NCI-H1417 treated with DMSO at 0.1 percent for 48 hours (cell line): Measurements from ENCODE around the gene SNRPE.

Experiments
- DNase-seq: peaks from one replicate; lab custom pipeline; 2025; lab: John Stamatoyannopoulos, UW

Gene SNRPE

DNA sequence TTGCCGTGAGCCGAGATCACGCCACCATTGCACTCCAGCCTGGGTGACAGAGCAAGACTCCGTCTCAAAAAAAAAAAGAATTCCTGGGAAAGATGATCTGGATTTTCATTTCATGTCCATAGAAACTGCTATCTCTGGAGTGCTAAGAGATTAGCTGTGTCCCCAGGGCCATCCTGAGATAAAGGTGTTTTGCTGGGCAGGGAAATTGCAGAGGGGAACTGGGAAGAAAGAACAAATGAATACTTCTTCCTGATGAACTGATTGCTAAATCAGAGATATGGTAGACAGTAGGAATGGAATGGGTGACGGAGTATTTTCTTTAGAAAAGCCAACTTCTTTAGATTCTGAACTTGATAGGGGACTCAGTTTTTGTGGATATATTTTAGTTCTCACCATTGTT is 19.2 kb downstream of the SNRPE start:
- no peak for DNase-seq

DNA sequence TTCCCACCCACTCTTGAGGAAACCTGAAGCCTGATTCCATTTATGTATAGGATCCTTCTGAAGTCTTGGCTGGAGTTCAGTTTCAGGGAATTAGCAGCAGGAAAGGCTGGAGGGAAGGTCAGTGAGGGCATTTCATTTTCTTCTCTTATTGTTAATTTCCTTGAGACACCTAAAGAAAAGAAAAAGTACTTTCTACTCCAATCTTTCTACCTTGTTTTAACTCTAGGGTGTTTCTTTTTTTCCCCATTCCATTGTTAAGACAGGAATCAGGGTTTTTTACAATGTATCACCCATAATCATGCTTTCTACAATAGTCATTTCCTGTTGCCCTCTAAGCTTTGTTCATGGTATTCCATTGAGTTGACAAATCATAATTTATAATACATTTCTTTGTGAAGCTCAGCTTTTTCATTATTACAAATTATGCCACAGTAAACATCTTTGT is 27.4 kb downstream of the SNRPE start:
- no peak for DNase-seq

DNA sequence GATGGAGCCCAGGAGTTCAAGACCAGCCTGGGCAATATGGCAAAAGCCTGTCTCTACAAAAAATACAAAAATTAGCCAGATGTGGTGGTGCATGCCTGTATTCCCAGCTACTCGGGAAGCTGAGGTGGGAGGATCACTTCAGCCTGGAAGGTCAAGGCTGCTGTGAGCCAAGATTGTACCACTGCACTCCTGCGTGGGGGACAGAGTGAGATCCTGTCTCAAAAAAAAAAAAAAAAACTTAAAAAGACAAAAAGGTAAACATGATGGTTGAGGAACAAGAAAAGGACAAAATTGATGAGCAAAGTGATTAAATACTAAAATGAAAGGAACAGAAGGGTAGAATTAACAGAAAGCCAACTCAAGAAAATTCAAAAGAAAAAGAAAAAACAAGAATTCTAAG is 30.6 kb downstream of the SNRPE start:
- no peak for DNase-seq

DNA sequence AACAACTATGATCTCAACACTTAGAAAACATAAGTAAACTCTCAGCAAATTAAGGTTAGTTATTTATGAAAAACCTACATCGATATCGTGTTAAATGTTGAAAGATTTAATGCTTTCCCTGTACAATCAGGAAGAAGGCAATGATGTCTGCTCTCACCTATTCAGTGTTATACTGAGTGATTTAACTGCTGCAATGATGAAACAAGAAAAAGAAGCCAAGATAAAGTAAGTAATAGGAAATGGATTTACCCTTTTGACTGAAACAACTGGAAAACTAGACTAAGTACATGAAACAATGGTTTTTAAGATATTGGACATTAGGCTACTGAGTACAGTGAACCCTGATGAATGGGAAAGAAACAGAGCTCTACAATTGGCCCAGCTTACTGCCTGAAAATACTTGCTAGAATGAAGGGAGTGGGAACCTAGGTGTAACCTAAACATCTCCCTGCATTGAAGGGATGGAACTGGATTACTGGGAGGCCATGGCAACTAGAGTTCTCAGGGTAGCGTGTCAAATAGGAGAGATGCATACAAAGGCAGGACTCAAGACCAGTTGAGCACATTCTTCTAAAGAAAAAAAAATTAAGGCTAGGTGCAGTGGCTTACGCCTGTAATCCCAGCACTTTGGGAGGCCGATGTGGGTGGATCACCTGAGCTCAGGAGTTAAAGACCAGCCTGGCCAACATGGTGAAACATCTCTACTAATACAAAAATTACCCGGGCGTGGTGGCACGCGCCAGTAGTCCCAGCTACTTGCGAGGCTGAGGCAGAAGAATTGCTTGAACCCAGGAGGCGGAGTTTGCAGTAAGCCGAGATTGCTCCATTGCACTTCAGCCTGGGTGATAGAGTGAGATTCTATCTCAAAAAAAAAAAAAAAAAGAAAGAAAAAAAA is 37.3 kb downstream of the SNRPE start:
- no peak for DNase-seq

DNA sequence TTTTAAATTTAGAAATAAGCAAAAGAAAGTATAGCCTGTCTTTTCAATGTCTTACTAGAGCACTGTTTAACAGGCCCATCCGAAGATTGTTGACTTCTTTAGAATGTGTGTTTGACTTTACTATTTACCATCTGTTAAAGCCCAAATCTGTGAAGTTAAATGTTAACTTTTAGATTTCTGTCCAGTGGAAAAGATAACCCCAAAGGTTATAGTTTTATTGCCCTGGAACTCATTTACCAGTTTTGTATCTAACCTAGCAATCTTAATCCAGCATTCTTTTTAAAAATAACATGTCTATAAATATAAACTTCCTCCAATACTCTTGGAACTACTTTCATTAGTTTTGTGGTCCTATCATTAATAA is 37.9 kb downstream of the SNRPE start:
- DNase-seq, result no peak

DNA sequence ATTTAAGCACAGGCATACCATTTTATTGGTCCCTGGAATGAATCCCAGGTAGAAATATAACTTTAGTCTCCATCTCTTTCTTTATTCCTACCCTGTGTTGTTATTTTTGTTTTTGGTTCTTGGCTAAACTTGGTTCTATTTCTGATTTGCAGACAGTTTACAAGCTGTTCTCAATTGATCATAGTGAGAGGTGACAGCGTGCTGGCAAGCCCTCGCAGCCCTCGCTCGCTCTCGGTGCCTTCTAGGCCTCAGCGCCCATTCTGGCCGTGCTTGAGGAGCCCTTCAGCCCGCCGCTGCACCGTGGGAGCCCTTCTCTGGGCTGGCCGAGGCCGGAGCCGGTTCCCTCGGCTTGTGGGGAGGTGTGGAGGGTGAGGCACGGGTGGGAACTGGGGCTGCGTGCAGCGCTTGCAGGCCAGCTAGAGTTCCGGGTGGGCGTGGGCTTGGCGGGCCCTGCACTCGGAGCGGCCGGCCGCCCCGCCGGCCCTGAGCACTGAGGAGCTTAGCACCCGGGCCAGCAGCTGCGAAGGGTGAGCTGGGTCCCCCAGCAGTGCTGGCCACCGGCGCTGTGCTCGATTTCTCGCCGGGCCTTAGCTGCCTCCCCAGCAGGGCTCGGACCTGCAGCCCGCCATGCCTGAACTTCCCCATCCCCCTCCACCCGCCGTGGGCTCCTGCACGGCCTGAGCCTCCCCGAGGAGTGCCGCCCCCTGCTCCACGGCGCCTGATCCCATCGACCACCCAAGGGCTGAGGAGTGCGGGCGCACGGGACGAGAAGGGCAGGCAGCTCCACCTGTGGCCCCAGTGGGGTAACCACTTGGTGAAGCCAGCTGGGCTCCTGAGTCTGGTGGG is 38.7 kb downstream of the SNRPE start:
- no peak for DNase-seq

DNA sequence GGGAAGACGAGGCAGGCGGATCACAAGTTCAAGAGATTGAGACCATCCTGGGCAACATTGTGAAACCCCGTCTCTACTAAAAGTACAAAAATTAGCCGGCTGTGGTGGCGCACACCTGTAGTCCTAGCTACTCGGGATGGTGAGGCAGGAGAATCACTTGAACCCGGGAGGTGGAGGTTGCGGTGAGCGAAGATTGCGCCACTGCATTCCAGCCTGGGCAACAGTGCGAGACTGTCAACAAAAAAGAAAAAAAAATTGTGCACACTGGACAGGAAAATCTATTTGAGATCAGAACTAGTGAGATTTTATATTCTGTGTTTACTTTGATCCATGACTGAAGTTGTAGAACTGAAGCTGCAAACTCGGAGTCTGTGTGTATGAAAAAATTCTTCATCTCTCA is 40.2 kb downstream of the SNRPE start:
- no peak for DNase-seq

DNA sequence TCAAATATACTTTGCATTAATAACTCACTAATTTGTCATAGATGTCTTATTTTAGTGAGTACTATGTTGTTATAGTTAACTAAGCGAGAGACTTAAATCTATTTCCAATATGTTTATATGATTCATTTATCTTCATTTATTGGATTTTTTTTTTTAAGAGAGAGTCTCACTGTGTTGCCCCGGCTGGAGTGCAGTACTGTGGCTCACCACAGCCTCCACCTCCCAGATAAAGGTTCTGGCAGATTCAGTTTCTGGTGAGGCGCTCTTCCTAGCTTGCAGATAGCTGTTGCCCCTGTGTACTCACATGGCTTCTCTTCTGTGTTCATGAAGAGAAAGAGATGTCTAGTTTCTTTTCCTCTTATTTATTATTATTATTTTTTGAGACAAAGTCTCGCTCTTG is 43.9 kb downstream of the SNRPE start:
- no peak for DNase-seq

DNA sequence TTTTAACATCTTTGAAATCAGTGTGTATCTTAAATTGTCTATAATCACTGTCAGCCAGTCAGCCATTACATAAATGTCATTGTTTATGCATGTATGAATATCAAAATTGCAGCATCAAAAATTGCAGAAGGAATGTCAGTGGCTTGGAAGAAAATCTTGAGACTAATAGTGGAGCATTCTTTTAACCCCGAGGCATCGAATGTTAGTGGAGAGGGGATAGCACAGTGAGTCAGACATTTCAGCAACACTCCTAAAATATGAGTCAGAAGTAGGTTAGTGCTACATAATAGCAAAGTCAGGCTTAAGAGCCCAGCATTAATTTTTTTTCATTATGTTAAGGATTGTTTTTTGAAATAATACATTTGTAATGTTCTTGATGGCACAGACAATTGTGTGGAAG is 45.5 kb downstream of the SNRPE start:
- DNase-seq, result no peak

DNA sequence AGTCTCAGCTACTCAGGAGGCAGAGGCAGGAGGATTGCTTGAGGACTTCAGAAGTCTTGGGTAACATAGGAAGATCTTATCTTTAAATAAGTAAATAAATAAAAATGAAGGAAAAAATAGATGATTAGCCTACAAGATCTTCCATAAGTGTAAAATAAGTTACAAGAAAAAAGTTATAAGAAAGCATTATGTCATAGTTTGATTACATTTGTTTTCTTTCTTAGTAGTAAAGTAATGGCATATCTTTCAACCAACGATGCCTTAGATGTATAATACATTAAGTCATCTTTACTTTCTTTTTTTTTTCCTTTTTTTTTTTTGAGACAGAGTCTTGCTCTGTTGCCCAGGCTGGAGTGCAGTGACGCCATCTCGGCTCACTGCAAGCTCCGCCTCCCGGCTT is 46.5 kb downstream of the SNRPE start:
- no peak for DNase-seq

DNA sequence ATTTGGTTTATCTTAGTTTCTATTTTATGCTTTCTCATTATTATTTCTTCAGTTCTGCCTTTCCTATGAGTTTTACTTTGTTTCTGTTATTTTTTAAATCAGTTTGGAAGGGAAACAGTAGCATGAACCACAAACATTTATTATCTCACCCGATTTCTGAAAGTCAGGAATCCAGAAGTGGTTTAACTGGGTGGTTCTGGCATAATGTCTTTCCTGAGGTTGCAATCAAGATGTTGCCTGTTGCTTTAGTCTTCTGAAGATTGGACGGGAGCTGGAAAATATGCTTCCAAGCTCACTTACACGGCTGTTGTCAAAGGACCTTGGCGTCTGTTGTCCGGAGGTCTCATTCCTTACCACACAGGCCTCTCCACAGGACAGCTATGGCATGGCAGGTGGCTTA is 50.4 kb downstream of the SNRPE start:
- no peak for DNase-seq

DNA sequence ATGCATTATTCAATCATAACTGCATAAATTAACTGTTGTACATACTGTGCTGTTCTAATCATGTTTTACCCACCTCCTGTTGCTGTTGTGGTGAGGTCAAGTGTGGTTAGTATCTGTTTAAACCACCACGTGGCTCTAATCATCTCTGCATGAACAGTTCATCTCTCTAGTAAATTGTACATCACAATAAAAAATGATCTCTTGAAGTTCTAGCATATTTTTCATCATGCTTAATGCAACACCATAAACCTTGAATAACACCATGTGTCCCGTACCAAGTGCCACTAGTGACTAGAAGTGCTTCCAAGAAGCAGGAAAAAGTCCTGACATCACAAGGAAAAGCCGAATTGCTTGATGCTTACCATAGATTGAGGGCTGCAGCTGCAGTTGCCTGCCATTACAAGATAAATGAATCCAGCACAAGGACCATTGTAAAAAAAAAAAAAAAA is 51.7 kb downstream of the SNRPE start:
- DNase-seq, result no peak

DNA sequence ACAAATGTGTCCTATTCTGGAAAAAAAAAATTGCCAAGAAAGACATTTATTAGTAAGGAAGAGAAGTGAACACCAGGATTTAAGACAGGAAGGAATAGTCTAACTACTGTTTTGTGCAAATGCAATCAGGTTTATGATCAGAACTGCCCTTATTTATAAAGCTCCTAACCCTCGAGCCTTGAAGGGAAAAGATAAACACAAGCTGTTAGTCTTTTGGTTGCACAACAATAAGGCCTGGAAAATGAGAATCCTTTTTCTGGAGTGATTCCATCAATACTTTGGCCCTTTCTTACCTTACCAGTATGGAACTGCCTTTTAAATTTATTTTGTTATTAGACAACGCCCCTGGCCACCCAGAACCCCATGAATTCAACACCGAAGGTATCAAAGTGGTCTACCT is 52.9 kb downstream of the SNRPE start:
- DNase-seq, result no peak

DNA sequence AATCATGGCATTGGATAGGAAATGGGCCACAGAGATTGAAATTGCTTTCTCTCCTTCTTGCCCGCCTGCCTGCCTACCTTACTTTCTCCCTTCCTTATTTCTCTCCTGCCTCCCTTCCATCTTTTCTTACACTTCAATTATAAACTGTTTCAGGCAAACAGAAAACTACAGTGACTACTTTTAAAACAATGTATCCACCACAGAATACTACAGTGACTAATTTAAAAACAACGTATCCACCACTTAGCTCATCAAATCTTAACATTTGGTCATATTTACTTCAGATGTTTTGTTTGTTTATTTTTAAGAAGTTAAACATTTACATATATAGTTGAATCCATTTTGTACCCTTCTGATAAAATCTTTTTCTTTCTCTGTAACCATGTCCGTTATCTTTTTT is 54.4 kb downstream of the SNRPE start:
- DNase-seq, result no peak

DNA sequence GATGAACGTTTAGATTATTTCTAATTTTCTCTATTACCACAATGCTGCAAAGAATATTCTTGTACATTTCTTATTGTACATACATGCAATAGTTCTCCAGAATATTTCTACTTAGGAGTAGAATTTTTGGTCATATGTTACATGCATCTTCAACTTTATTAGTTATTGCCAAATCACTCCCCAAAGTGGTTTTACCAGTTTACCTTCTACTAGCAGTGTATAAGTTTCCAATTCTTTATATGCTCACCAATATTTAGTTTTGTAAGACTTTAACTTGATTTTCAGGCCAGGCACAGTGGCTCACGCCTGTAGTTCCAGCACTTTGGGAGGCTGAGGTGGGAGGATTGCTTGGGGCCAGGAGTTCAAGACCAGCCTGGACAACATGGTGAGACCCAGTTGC is 55.4 kb downstream of the SNRPE start:
- DNase-seq, result no peak
